ENCODE measurements around the gene CCDC71. TPM values are rescaled to one million over a fixed set of nuclear protein-coding genes. Genes with fewer than 3 reads are reported as not detected.

The CCDC71 gene
- total RNA-seq, 1 experiment from 2014 or later, result 22.0 TPM

DNA sequence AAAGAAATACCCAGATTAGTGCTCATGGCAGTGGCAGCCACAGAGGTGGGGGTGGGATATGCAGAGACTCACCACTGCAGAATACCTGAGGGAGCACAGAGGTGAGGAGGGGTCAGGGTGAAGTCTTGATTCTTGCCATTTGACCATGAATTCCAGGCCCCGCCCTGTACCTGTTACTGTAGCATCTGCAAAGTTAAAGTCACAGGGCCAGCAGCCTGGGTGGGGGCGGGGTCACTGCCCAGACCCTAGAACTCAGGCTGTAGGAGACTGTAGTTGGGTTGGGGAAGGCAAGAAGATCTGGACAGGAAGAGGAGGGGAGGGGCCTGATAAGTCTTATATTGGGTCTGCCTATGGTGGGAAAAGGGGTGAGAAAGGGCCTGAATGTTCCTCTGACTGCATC, 14.5 kb downstream of the CCDC71 start:
- no peak overlapping the region for H3K4me2 ChIP-seq (ENCODE audit: low read depth, low read length, poor library complexity, severe bottlenecking)
- no peak overlapping the region for H3K9ac ChIP-seq (ENCODE audit: low read length)
- no peak for DNase-seq
- no peaks in the 10 kb centered on the region for H3K27me3 ChIP-seq (ENCODE audit: low read length)
- no peaks in the 10 kb centered on the region for H3K4me1 ChIP-seq (ENCODE audit: low read length)
- no peaks in the 10 kb centered on the region for H3K9me3 ChIP-seq (ENCODE audit: low read length)
- H3K9me2 ChIP-seq (replicated peaks; ENCODE audit: insufficient read depth, low read length), result no peaks in the 10 kb centered on the region
- H3K27ac ChIP-seq (ENCODE audit: low read length), result no peak overlapping the region
- no peaks in the 10 kb centered on the region for H4K20me1 ChIP-seq (ENCODE audit: insufficient read depth, low read depth, low read length)
- no peak overlapping the region for H3K4me3 ChIP-seq (ENCODE audit: low read length)
- H2AFZ ChIP-seq (ENCODE audit: low read length), result no peak overlapping the region
- no peaks in the 10 kb centered on the region for H3K79me2 ChIP-seq (ENCODE audit: low read length)
- H3K36me3 ChIP-seq (ENCODE audit: insufficient read depth, low read length), result no peaks in the 10 kb centered on the region

DNA sequence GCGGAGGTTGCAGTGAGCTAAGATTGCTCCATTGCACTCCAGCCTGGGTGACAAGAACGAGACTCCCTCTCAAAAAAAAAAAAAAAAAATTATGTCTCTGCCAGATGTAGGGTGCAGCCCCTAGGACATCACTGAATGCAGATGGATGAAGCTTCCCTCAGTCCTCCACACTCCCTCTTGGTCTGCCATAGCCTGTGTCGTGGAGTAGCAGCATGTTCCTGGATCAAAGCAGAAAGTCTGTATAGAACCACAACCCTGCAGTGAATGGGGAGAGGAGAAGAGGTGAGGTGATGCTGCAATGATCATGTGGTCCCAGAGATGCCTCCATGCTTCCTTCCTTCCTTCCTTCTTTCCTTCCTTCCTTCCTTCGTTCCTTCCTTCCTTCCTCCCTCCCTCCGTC, 18.0 kb downstream of the CCDC71 start:
- H3K4me2 ChIP-seq (ENCODE audit: low read depth, low read length, poor library complexity, severe bottlenecking), result no peak overlapping the region
- no peak overlapping the region for H3K4me3 ChIP-seq (ENCODE audit: low read length)
- H2AFZ ChIP-seq (ENCODE audit: low read length), result no peak overlapping the region
- H3K27ac ChIP-seq (ENCODE audit: low read length), result no peak overlapping the region
- H3K79me2 ChIP-seq (ENCODE audit: low read length), result no peaks in the 10 kb centered on the region
- no peaks in the 10 kb centered on the region for H3K36me3 ChIP-seq (ENCODE audit: insufficient read depth, low read length)
- no peak overlapping the region for H3K9ac ChIP-seq (ENCODE audit: low read length)
- no peaks in the 10 kb centered on the region for H3K9me3 ChIP-seq (ENCODE audit: low read length)
- H3K9me2 ChIP-seq (replicated peaks; ENCODE audit: insufficient read depth, low read length), result no peaks in the 10 kb centered on the region
- DNase-seq, result no peak
- no peaks in the 10 kb centered on the region for H3K27me3 ChIP-seq (ENCODE audit: low read length)
- H4K20me1 ChIP-seq (ENCODE audit: insufficient read depth, low read depth, low read length), result no peaks in the 10 kb centered on the region
- H3K4me1 ChIP-seq (ENCODE audit: low read length), result no peaks in the 10 kb centered on the region

DNA sequence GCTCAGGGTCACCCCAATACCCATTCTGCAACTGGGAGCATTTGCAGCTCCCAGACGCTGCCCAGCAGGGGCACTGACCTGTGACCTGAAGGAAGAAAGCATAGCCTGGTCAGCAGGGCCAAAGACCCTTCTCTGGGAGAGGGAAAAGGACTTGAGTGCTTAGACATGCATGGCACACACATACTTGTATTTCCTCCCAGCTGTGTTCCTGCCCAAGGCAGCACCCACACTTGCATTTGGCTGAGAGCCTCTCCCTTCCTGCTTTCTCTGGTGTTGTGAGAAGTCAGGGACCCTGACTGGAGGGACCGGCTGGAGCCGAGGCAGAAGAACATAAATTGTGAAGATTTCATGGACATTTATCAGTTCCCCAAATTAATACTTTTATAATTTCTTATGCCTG, 26.1 kb downstream of the CCDC71 start:
- Histone ChIP-seq H2AFZ (ENCODE audit: low read length) (no peak overlapping the region), H3K4me3 (ENCODE audit: low read length) (no peak overlapping the region), H3K4me1 (ENCODE audit: low read length) (no peaks in the 10 kb centered on the region), H3K27ac (ENCODE audit: low read length) (no peak overlapping the region), H3K9ac (ENCODE audit: low read length) (no peak overlapping the region), H3K36me3 (ENCODE audit: insufficient read depth, low read length) (no peaks in the 10 kb centered on the region), H3K9me3 (ENCODE audit: low read length) (no peaks in the 10 kb centered on the region), H3K4me2 (ENCODE audit: low read depth, low read length, poor library complexity, severe bottlenecking) (no peak overlapping the region), H3K27me3 (ENCODE audit: low read length) (no peaks in the 10 kb centered on the region), H4K20me1 (ENCODE audit: insufficient read depth, low read depth, low read length) (no peaks in the 10 kb centered on the region), H3K9me2 (replicated peaks; ENCODE audit: insufficient read depth, low read length) (no peaks in the 10 kb centered on the region), H3K79me2 (ENCODE audit: low read length) (no peaks in the 10 kb centered on the region)
- no peak for DNase-seq

DNA sequence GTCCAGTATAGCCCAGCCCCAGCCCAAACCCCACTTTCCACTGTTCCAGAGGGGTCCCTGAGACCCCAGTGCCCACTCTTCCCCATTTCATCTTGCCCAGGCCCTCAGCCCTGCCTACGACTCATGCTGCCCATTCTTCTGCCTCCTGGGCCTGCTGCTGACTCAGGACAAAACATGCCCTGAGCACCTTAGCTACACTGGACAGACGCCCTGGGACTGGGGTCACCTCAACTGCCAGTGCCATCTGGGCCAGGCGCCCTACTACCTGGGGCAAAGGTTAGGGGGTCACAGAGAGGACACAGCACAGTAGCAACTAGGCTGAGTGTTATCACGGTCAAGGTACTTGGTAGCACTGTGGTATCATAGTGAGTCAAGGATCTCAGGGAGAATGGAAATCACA, 30.6 kb downstream of the CCDC71 start:
- no peaks in the 10 kb centered on the region for H3K9me3 ChIP-seq (ENCODE audit: low read length)
- no peaks in the 10 kb centered on the region for H4K20me1 ChIP-seq (ENCODE audit: insufficient read depth, low read depth, low read length)
- H3K9me2 ChIP-seq (replicated peaks; ENCODE audit: insufficient read depth, low read length), result no peaks in the 10 kb centered on the region
- no peaks in the 10 kb centered on the region for H3K4me1 ChIP-seq (ENCODE audit: low read length)
- H3K4me3 ChIP-seq (ENCODE audit: low read length), result no peak overlapping the region
- no peaks in the 10 kb centered on the region for H3K27me3 ChIP-seq (ENCODE audit: low read length)
- no peak overlapping the region for H3K4me2 ChIP-seq (ENCODE audit: low read depth, low read length, poor library complexity, severe bottlenecking)
- no peaks in the 10 kb centered on the region for H3K36me3 ChIP-seq (ENCODE audit: insufficient read depth, low read length)
- DNase-seq, result no peak
- no peak overlapping the region for H2AFZ ChIP-seq (ENCODE audit: low read length)
- no peaks in the 10 kb centered on the region for H3K79me2 ChIP-seq (ENCODE audit: low read length)
- no peak overlapping the region for H3K27ac ChIP-seq (ENCODE audit: low read length)
- no peak overlapping the region for H3K9ac ChIP-seq (ENCODE audit: low read length)

DNA sequence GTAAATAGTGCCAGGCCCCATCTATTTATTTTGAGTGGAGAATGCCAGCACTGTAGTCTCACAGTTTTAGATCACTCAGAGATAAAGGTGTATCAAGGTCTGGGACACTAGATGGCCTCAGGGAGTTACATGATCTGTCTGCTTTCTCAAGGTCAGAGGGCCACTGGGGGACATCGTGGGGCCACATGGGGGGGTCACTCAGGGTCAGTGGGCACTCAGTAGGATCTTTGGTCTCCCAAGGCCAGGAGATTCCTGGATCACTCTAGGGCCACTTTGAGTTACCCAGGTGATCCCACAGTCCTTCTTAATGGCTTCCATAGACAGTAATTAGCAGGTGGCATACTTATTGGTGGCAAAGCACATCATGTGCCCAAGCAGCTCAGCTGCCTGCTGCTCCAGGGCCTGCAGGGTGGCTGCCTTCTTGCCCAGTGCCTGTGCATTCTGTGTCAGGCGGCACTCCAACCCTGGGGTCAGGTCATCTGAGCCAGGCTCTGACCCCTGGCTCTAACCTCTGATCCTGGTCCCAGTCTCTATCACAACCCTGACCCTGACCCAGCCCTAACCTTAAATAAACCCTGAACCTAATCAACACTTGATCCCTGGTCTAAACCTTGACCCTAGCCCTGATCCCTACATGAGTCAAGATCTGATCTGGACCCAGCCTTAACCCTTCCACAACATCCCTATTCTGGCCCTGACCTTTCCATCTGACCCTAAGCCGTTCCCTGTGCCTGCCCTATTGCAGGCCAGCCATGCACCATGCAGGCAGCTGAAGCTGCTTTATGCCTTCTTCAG, 31.5 kb downstream of the CCDC71 start:
- Histone ChIP-seq H3K9ac (ENCODE audit: low read length) (no peak overlapping the region), H3K27ac (ENCODE audit: low read length) (no peak overlapping the region), H3K27me3 (ENCODE audit: low read length) (no peaks in the 10 kb centered on the region)

DNA sequence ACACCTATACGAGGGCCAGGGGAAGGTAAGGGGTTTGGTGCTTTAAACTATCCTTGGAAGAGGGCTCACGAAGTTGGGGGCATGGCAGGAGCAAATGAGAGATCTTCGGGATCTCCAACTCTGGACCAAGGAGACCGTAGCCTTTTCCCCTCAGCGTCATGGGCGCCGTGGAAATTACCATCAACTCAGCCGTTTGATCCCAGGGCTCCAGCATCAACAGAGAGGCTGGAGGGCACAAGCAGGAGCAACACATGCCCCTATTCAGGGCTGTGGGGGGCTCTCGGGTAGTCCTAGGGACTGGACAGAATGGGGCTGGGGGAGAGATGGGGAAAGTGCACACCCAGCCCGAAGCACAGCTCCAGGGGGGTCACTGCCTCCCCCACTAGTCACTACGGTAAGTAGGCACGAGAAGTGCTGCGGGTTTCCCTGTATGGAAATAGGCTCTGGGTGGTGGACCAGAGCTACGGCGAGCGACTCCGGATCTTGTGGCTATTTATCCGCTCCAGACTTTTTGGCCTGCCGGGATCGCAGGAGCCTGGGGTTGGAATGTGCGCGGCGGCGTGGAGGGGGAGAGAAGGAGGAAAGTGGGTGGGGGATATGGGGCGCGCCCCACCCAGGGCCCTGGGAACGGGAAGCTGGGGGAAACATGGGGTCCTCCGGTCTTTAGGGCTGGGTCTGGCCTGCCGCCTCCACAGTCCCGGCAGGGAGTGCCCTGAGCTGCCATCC, 32.7 kb downstream of the CCDC71 start:
- Histone ChIP-seq H3K9me3 (ENCODE audit: low read length) (no peaks in the 10 kb centered on the region), H2AFZ (ENCODE audit: low read length) (no peak overlapping the region), H3K27me3 (ENCODE audit: low read length) (no peaks in the 10 kb centered on the region), H4K20me1 (ENCODE audit: insufficient read depth, low read depth, low read length) (no peaks in the 10 kb centered on the region), H3K27ac (ENCODE audit: low read length) (no peak overlapping the region), H3K4me2 (ENCODE audit: low read depth, low read length, poor library complexity, severe bottlenecking) (no peak overlapping the region), H3K79me2 (ENCODE audit: low read length) (no peaks in the 10 kb centered on the region), H3K36me3 (ENCODE audit: insufficient read depth, low read length) (no peaks in the 10 kb centered on the region), H3K9me2 (replicated peaks; ENCODE audit: insufficient read depth, low read length) (no peaks in the 10 kb centered on the region), H3K9ac (ENCODE audit: low read length) (no peak overlapping the region), H3K4me1 (ENCODE audit: low read length) (no peaks in the 10 kb centered on the region), H3K4me3 (ENCODE audit: low read length) (no peak overlapping the region)
- no peak for DNase-seq

More for the DNA sequence above, 31.5 kb downstream of the CCDC71 start:
- H3K9me2 ChIP-seq (replicated peaks; ENCODE audit: insufficient read depth, low read length), result no peaks in the 10 kb centered on the region
- no peak overlapping the region for H3K4me3 ChIP-seq (ENCODE audit: low read length)
- H4K20me1 ChIP-seq (ENCODE audit: insufficient read depth, low read depth, low read length), result no peaks in the 10 kb centered on the region
- H3K9me3 ChIP-seq (ENCODE audit: low read length), result no peaks in the 10 kb centered on the region
- no peak overlapping the region for H3K4me2 ChIP-seq (ENCODE audit: low read depth, low read length, poor library complexity, severe bottlenecking)
- H3K79me2 ChIP-seq (ENCODE audit: low read length), result no peaks in the 10 kb centered on the region
- H3K36me3 ChIP-seq (ENCODE audit: insufficient read depth, low read length), result no peaks in the 10 kb centered on the region
- DNase-seq, result no peak
- no peak overlapping the region for H2AFZ ChIP-seq (ENCODE audit: low read length)
- H3K4me1 ChIP-seq (ENCODE audit: low read length), result no peaks in the 10 kb centered on the region

DNA sequence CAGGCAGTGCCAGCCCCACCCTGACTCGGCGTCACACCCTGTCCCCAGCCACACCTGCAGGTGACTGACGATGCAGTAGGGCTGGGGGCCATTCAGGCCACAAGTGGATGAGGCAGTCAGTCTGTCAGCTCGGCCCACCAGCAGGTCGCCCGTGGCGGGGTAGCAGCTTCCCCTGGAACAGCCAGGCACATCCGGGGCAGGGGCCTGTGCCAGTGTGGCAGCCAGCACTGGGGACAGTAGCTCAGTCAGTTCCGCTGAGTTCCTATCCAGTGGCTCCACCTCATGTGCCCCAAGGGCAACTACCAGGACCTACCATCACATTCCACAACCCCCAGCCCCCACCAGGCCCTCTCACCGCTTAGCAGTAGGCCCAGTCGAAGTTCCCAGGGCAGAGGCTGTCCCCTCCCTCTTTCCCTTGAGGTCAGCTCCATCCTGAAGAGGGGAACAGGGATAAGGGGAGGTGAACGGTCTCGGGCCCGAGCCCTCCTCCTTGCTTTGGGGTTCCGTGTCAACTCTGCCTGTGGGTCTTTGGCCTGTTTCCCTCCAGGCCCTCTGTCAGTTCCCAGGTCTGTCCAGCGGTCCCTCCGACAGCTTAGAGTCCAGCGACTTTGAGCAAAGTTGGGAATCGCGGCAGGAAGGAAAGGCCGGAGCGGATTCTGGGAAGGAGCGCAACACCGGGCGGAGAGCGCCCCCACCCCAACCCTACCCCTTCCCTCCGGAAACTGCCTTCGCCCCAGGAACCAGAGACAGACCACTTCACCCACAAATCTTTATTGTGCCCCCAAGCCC, 33.5 kb downstream of the CCDC71 start, which contains the start of gene LAMB2:
TSS of gene LAMB2 (minus strand) at position 614 of the 789 bp plus-strand sequence. CDS start at position 431, 183 bp downstream.
- Histone ChIP-seq H3K4me2 (ENCODE audit: low read depth, low read length, poor library complexity, severe bottlenecking) (no peak within 1 kb of the TSS), H3K9ac (ENCODE audit: low read length) (no peak within 1 kb of the TSS), H3K79me2 (ENCODE audit: low read length) (no peaks in the 10 kb centered on the region), H2AFZ (ENCODE audit: low read length) (no peak within 1 kb of the TSS), H4K20me1 (ENCODE audit: insufficient read depth, low read depth, low read length) (no peaks in the 10 kb centered on the region), H3K27ac (ENCODE audit: low read length) (no peak within 1 kb of the TSS), H3K9me2 (replicated peaks; ENCODE audit: insufficient read depth, low read length) (no peaks in the 10 kb centered on the region), H3K9me3 (ENCODE audit: low read length) (no peaks in the 10 kb centered on the region), H3K4me1 (ENCODE audit: low read length) (no peaks in the 10 kb centered on the region), H3K4me3 (ENCODE audit: low read length) (no peak within 1 kb of the TSS), H3K27me3 (ENCODE audit: low read length) (no peaks in the 10 kb centered on the region), H3K36me3 (ENCODE audit: insufficient read depth, low read length) (no peaks in the 10 kb centered on the region)
- DNase-seq, result no peak

DNA sequence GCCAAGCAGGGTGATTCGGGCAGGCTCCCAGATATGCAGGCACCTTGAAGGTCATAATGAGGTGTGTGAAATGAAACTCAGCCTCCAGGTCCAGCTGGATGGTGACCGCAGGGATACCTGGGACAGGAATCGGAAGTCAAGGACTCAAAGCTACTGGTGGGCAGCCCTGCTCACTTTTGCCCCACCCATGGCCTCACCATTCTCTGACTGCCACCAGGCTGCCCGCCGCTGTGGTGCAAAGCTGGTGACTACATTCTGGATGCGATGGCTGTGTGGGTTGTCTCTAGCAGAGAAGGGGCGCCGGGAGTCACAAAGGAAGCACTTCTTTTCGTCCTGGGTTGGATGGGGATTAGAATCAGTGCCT, 34.1 kb downstream of the CCDC71 start:
- no peaks in the 10 kb centered on the region for H3K4me1 ChIP-seq (ENCODE audit: low read length)
- no peak overlapping the region for H3K4me2 ChIP-seq (ENCODE audit: low read depth, low read length, poor library complexity, severe bottlenecking)
- no peaks in the 10 kb centered on the region for H3K36me3 ChIP-seq (ENCODE audit: insufficient read depth, low read length)
- no peaks in the 10 kb centered on the region for H3K79me2 ChIP-seq (ENCODE audit: low read length)
- H2AFZ ChIP-seq (ENCODE audit: low read length), result no peak overlapping the region
- no peaks in the 10 kb centered on the region for H3K9me2 ChIP-seq (replicated peaks; ENCODE audit: insufficient read depth, low read length)
- no peaks in the 10 kb centered on the region for H3K9me3 ChIP-seq (ENCODE audit: low read length)
- DNase-seq, result no peak
- no peak overlapping the region for H3K27ac ChIP-seq (ENCODE audit: low read length)
- H4K20me1 ChIP-seq (ENCODE audit: insufficient read depth, low read depth, low read length), result no peaks in the 10 kb centered on the region
- H3K4me3 ChIP-seq (ENCODE audit: low read length), result no peak overlapping the region
- H3K27me3 ChIP-seq (ENCODE audit: low read length), result no peaks in the 10 kb centered on the region
- H3K9ac ChIP-seq (ENCODE audit: low read length), result no peak overlapping the region

All from Karpas-422 (cell line).